OCI-LY1 (cell line): ENCODE results near the gene NUP214.

Experiments used
- EZH2 ChIP-seq: fragments of 200-600 bp; sonication (generic), shearing (Covaris generic); IDR thresholded peaks from 2 replicates; pipeline ENCODE4 v1.8.0; 2017; ENCODE audit warnings: borderline replicate concordance, mixed run types, mild to moderate bottlenecking, antibody characterized with exemption, low read length, moderate library complexity, mixed read lengths
- TF ChIP-seq, protein P1 (sequence below): fragments of 200-600 bp; sonication (generic), shearing (Covaris generic); IDR thresholded peaks from 2 replicates; pipeline ENCODE4 v1.5.1; 2017; ENCODE audit warnings: mild to moderate bottlenecking, antibody characterized with exemption, low read length, moderate library complexity, mixed read lengths

DNA sequence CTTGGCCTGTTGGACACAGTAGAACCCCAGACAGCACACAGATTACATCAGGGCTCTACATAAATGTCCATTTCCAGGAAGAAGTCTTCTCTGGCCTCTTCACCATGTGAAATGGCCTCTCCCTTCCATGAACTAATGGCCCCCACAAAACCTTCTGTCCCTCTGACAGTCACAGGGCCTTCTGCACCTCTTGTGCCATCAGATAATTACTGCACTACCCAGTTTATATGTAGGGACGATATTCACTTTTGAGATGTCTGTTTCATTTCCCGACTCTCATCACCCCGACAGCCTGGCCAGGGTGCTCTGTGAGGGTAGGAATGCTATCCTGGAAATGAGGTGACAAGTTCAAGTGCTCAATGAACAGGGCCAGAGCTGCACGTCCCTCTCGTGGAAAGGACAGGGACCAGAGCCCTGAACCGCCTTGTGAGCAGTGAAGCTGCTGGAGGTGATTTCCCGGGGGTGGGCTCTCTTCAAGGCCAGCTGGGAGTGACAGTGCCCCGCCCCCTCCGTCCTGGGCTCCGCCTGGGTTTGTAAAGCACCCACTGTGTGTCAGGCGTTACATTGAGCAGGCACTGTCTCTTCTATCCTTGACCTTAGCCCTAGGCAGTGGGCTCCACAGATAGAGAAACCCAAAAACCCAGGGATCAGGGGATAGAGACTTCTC, 153.9 kb downstream of the NUP214 start:
- TF ChIP-seq, protein P1, sequence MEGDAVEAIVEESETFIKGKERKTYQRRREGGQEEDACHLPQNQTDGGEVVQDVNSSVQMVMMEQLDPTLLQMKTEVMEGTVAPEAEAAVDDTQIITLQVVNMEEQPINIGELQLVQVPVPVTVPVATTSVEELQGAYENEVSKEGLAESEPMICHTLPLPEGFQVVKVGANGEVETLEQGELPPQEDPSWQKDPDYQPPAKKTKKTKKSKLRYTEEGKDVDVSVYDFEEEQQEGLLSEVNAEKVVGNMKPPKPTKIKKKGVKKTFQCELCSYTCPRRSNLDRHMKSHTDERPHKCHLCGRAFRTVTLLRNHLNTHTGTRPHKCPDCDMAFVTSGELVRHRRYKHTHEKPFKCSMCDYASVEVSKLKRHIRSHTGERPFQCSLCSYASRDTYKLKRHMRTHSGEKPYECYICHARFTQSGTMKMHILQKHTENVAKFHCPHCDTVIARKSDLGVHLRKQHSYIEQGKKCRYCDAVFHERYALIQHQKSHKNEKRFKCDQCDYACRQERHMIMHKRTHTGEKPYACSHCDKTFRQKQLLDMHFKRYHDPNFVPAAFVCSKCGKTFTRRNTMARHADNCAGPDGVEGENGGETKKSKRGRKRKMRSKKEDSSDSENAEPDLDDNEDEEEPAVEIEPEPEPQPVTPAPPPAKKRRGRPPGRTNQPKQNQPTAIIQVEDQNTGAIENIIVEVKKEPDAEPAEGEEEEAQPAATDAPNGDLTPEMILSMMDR, result no peak
- TF ChIP-seq EZH2, result no peak
